ENCODE results near the gene SRPK2.

DNA sequence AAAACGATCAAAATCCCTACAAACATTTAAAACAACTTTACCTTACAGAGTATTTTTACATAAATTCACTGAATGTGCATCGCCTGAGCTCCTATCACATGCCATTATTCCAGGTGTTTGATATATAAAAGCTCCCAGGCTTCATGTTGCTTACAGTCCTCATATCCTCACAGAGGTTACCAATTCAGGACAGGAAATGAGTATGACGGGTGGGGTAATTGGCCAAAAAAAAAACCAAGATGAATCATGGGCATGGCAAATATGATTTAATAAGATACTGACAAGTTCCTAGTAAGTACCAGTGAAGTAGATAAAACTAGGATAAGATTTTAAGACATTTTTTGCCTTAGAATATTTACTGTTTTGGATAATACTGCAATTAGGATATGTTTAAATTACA, 238.9 kb downstream of the SRPK2 start:
- TF ChIP-seq, protein P1, sequence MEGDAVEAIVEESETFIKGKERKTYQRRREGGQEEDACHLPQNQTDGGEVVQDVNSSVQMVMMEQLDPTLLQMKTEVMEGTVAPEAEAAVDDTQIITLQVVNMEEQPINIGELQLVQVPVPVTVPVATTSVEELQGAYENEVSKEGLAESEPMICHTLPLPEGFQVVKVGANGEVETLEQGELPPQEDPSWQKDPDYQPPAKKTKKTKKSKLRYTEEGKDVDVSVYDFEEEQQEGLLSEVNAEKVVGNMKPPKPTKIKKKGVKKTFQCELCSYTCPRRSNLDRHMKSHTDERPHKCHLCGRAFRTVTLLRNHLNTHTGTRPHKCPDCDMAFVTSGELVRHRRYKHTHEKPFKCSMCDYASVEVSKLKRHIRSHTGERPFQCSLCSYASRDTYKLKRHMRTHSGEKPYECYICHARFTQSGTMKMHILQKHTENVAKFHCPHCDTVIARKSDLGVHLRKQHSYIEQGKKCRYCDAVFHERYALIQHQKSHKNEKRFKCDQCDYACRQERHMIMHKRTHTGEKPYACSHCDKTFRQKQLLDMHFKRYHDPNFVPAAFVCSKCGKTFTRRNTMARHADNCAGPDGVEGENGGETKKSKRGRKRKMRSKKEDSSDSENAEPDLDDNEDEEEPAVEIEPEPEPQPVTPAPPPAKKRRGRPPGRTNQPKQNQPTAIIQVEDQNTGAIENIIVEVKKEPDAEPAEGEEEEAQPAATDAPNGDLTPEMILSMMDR (IDR thresholded peaks at IDR 0.05), result no peak
- TF ChIP-seq POLR2A (IDR thresholded peaks at IDR 0.05), result no peak
